AML-193 (cell line): ENCODE results near the gene RPUSD1.
A peak's percentile ranks its signal among the peaks of the same experiment; 100 is the strongest.
"Not testable (repeated sequence)": the region's sequence is repeated elsewhere in the genome, so short reads cannot be mapped to it uniquely, and the experiment has no call there.

ENCODE experiments used
- DNase-seq, 2 experiments: peaks; one replicate each; lab custom pipeline; 2025; lab: John Stamatoyannopoulos, UW

The RPUSD1 gene

GRCh38 chr16:766008-766819, 22.0 kb downstream of the RPUSD1 start:
- DNase-seq, result no peak

GRCh38 chr16:765488-765865, 22.7 kb downstream of the RPUSD1 start:
- DNase-seq, result no peak

GRCh38 chr16:764848-765487, 23.2 kb downstream of the RPUSD1 start:
- DNase-seq, result no peak

- no peak for DNase-seq
Observed at GRCh38 chr16:764184-764750, 23.9 kb downstream of the RPUSD1 start.

- no peak for DNase-seq
Observed at GRCh38 chr16:763369-764183, 24.6 kb downstream of the RPUSD1 start.

GRCh38 chr16:762595-763268, 25.4 kb downstream of the RPUSD1 start:
- no peak for DNase-seq

GRCh38 chr16:761625-762513, 26.3 kb downstream of the RPUSD1 start:
- DNase-seq, result no peak

GRCh38 chr16:760545-761343, 27.4 kb downstream of the RPUSD1 start, which contains the start of gene MSLN:
TSS of gene MSLN (plus strand) at chr16:760734. CDS start at chr16:762681, 1,947 bp downstream.
- DNase-seq, result no peak

GRCh38 chr16:760065-760464, 28.1 kb downstream of the RPUSD1 start:
- no peak for DNase-seq

GRCh38 chr16:759110-759910, 28.9 kb downstream of the RPUSD1 start:
- no peak for DNase-seq

GRCh38 chr16:756428-756827, 31.8 kb downstream of the RPUSD1 start:
- DNase-seq, result no peak

GRCh38 chr16:754656-755055, 33.5 kb downstream of the RPUSD1 start:
- peak; percentile 38 to 45 for DNase-seq

- DNase-seq, result not testable (repeated sequence)
Observed at GRCh38 chr16:754121-754607, 34.0 kb downstream of the RPUSD1 start.

GRCh38 chr16:752007-752312, 36.2 kb downstream of the RPUSD1 start:
- no peak for DNase-seq

- no peak for DNase-seq
Observed at GRCh38 chr16:751152-752006, 36.8 kb downstream of the RPUSD1 start.

- DNase-seq, result no peak
Observed at GRCh38 chr16:750485-750884, 37.7 kb downstream of the RPUSD1 start.

GRCh38 chr16:749010-749409, 39.2 kb downstream of the RPUSD1 start:
- no peak for DNase-seq
